Measurements from ENCODE around the gene MFSD6. TPM values are rescaled to one million over a fixed set of nuclear protein-coding genes. Genes with fewer than 3 reads are reported as not detected.

MFSD6 gene
- 17.6 to 33.9 TPM (median 27.3 TPM) in 5 replicates for total RNA-seq (2022; extraction: Qiagen RNA extraction; ENCODE audit: low read depth)

GRCh38 chr2:190407662-190408537, at the start of gene MFSD6:
TSS of gene MFSD6 (plus strand) at chr2:190408355. CDS start at chr2:190436030, 27,675 bp downstream.

GRCh38 chr2:190534310-190535120, 126.4 kb downstream of the MFSD6 start, which contains the start of gene NEMP2:
TSS of gene NEMP2 (minus strand) at chr2:190534722. CDS start at chr2:190534655, 67 bp downstream.

Other genes starting within 250 kb of the MFSD6 start
- 10.7 to 17.2 TPM (median 12.4 TPM) in 5 replicates for gene HIBCH, start 88.5 kb upstream of the MFSD6 start, total RNA-seq (2022; extraction: Qiagen RNA extraction; ENCODE audit: low read depth)
- 25.6 to 31.4 TPM (median 29.1 TPM) in 5 replicates for gene INPP1, start 64.8 kb upstream of the MFSD6 start, total RNA-seq (2022; extraction: Qiagen RNA extraction; ENCODE audit: low read depth)
- gene NEMP2, start 126.4 kb downstream of the MFSD6 start, total RNA-seq (2022; extraction: Qiagen RNA extraction; ENCODE audit: low read depth) = 5.9 to 11.1 TPM (median 7.4 TPM) in 5 replicates
- gene NAB1, start 240.7 kb downstream of the MFSD6 start, total RNA-seq (2022; extraction: Qiagen RNA extraction; ENCODE audit: low read depth) = 26.6 to 41.2 TPM (median 36.7 TPM) in 5 replicates

All from A549 treated with ZK216348 at 1 μM for 4 hours (cell line).